Measurements from ENCODE around the gene MOB1A.
"Not testable (repeated sequence)": the region's sequence is repeated elsewhere in the genome, so short reads cannot be mapped to it uniquely, and the experiment has no call there.

The MOB1A gene

DNA sequence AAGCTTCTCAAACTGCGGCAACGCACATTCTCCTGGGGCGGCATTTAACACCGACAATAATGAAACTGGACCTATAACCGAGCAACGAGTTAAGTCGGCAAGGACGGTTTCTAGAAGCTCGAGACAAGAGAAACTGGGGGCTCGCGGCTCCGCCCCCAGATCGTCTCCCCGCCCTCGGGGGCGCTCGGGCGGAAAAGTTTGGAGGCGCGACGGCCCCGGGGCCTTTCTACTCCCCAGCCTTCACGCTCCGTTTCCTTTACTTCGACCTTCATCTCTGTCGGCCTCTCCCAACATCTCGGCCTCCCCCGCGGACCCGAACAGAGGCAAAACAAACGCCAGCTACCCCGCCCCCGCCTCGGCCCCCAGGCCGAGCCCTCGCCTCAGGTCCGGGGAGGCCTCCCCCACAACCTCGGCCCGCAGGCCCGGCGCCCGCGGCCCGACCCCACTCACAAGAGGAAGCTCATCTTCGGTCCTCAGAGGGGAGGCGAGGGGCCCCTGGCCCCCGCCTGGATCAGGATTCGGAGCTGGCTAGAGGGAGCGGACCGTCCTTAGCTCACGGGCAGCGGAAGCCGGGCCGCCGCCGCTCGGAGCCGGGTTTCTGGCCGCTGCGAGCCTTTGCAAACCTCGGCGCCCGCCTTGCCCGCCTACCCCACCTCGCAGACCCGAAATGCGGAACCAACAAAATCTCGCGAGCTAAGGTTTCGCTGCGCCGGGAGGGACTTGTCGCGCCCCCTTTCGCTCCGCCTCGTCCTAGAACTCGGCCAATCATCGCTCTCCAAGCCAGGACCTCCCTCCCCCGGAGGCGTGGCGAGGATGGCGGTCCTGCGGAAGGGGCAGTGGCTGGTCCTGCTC, at the start of gene MOB1A:
TSS of gene MOB1A (minus strand) at position 669 of the 852 bp plus-strand sequence. CDS start at position 464, 205 bp downstream.
- peak; percentile 99 for DNase-seq

DNA sequence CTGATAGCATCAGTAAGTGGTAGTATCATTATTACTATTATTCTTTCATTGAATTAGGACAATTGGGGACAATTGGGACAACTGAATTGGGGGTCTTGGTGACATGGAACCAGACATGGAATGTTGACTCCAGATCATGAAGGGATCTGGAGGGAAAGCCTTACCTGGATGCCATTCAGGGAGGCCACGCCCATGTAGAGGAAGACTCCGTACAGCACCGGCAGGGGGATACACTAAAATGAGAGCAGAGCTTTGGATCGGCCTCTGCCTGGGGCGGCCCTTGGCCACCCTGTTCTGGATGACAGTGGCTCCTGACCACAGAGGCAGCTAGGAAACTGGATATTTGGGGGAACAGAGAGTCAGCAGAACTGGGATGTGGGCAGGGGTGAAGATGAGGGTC, 49.0 kb upstream of the MOB1A start:
- no peak for DNase-seq

- no peak for DNase-seq
Measured at GRCh38 chr2:74226648-74227213, 48.1 kb upstream of the MOB1A start.

GRCh38 chr2:74225698-74226459, 47.2 kb upstream of the MOB1A start:
- no peak for DNase-seq

- no peak for DNase-seq
Measured at GRCh38 chr2:74223941-74224770, 45.5 kb upstream of the MOB1A start.

DNA sequence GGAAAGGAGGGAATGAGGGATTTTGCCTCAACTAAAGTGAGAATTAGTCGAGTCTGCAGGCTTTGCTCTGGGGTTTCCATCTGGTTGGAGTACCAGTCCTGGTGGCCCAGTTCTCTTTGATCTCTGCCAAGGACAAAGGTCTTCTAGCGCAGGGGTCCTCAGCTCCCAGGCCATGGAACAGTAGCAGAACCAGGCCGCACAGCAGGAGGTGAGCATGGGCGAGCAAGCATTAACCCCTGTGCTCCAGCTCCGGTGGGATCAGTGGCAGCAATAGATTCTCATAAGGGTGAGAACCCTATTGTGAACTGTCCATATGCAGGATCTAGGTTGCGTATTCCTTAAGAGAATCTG, 43.6 kb upstream of the MOB1A start:
- DNase-seq, result no peak

DNA sequence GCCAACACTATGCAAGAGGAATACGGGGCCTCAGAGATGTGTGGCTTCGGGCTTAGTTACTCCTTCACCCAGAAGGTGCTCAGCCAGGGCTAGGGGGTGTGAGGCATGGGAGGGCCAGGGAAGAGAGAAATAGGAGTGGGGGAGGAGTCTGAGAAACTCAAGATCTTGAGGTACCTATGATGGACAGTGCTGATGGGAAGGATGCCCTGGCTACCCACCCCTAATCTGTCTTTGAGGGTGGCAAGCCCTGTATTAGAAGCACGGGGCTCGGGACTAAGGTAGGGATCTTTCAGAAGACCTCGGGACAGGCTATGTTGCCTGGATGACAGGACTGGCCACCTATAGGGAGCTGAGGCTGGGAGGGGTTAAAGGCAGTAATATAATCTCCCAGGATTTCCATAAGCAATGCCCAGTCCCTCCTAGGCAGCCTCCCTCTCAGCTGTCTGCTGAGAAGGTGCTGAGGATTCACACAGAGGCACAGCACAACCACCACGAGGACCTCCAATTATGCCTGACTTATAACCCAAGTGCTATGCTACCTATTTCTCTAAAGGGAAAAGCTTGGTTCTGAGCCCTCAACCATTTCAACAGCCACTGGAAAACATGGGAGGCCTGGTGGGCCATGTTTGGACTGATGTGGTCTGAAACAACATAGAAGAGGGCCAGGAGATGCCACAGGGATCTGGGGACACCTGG, 43.1 kb upstream of the MOB1A start:
- DNase-seq, result no peak

- no peak for DNase-seq
Measured at GRCh38 chr2:74221091-74221490, 42.4 kb upstream of the MOB1A start.

GRCh38 chr2:74219846-74220486, 41.3 kb upstream of the MOB1A start:
- no peak for DNase-seq

- DNase-seq, result no peak
Measured at GRCh38 chr2:74216642-74217041, 38.0 kb upstream of the MOB1A start.

DNA sequence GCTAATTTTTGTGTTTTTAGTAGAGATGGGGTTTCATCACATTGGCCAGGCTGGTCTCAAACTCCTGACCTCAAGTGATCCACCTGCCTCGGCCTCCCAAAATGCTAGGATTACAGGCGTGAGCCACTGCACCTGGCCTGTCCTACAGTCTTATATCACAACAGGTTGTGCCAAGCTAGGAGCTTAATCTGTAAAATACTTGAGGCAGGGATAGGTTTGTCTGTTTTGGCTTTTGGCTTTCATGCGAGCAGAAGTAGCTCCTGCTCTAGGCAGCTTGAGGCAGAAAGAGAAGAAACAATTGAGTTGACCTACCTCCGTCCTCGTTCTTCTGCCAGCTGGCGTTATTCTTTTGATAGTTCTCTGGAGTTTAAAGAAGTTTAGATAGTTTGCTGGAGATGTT, 37.1 kb upstream of the MOB1A start:
- DNase-seq, result not testable (repeated sequence)

GRCh38 chr2:74212702-74213410, 34.2 kb upstream of the MOB1A start:
- DNase-seq, result peak; percentile 65

GRCh38 chr2:74206180-74206688, 27.6 kb upstream of the MOB1A start:
- DNase-seq, result peak; percentile 79

DNA sequence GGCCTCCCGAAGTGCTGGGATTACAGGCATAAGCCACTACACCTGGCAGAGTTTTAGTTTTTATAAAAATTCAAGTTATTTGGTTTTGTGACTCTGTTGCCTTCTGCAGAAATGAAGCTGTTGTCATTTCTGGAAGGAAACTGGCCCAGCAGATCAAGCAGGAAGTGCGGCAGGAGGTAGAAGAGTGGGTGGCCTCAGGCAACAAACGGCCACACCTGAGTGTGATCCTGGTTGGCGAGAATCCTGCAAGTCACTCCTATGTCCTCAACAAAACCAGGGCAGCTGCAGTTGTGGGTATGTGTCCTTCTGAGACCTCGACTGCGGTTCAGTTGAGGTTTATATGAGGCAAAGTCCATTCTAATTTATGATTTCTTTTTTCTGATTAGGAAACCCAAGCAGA, 26.9 kb upstream of the MOB1A start:
- peak; percentile 85 for DNase-seq

GRCh38 chr2:74205113-74205512, 26.4 kb upstream of the MOB1A start:
- DNase-seq, result no peak

DNA sequence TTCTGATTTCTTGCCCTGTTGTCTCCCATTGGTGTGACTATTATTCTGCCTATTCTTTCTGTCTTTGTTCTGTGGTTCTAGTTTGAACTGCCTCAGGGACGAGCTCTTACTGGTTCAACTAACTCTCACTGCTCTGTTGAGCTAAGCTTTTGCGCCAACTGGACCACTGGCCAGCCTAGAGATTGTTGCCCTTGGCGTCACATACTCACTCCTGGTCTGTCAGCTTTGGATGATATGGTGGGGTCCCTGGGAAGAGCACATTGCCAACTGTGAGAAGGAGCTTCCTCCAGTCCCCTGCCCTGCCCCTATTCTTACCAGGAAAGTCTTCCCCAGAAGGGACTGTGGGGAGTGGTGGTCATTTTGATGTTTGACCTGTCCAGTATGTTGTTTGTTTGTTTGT, 25.8 kb upstream of the MOB1A start:
- DNase-seq, result no peak

DNA sequence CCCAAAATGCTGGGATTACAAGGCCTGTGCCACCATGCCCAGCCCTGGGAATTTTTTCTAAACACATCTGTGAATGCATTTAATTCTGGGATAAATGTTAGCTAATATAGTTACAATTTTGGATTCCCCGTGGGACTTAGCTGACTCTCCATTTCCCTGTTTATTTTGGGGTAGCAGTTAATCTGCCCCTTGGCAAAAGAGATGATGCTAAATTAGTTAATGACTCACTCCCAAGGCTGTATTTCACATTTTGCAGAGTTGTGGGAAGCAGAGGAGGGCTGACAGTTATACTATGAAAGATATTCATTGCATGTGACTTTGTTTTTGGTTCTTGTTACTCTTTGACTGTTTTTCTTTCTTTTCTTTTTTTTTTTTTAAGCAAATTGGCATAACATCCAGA, 22.9 kb upstream of the MOB1A start:
- DNase-seq, result no peak

DNA sequence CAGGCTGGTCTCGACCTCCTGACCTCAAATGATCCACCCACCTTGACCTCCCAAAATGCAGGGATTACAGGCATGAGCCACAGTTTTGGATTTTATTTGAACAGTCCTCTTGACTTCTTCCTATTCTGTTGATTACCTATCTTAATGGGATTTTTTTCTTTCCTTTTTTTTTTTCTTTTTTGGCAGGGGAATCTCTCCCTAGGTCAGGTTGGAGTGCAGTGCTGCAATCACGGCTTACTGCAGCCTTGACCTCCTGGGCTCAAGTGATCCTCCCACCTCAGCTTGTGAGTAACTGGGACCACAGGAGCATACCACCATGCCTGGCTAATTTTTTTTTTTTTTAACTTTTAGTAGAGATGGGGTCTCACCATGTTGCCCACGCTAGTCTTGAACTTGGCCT, 22.5 kb upstream of the MOB1A start:
- no peak for DNase-seq

- DNase-seq, result no peak
Measured at GRCh38 chr2:74199871-74200305, 21.2 kb upstream of the MOB1A start.

DNA sequence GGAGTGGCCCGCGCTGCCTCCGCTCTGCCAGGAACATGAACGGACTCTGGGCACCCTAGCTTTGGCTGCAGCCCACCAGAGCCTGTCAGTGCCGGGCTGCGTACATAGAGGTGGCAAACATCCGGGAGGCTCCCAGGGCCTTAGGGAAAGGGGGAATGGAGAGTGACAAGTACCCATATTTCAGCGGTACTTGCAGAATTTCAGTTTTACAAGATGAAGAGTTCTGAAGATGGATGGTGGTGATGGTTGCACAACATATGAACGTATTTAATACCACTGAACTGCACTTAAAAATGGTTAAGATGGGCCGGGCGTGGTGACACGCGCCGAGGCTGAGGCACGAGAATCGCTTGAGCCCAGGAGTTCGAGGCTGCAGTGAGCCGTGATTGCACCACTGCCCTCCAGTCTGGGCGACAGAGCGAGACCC, 20.6 kb upstream of the MOB1A start:
- peak; percentile 25 for DNase-seq
